ENCODE results near the gene HECW1.
A peak's percentile ranks its signal among the peaks of the same experiment; 100 is the strongest.
"Not testable (repeated sequence)": the region's sequence is repeated elsewhere in the genome, so short reads cannot be mapped to it uniquely, and the experiment has no call there.

HECW1 gene

DNA sequence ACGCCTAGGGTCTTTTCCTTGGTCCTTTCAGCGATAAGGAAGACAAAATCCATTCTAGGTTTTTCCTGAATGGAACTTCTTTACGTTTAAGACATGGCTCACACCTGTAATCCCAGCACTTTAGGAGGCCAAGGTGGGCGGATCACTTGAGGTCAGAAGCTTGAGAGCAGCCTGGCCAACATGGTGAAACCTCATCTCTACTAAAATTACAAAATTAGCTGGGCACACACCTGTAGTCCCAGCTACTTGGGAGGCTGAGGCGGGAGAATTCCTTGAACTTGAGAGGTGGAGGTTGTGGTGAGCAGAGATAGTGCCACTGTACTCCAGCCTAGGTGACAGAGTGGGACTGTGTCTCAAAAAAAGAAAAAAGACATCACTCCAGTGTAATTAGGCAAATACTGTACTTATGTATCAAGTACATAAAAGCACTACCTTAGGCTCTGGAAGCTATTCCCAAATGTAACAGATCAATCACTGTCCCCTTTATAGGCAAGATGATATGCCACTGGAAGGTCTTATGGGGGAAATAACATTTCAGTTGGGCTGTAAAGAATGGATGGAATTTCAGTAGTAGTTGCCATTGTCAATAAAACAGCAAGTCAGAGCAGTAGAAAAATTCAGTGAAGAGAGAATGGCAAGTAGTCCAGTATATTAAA is 476.2 kb downstream of the HECW1 start:
- no peak for DNase-seq

DNA sequence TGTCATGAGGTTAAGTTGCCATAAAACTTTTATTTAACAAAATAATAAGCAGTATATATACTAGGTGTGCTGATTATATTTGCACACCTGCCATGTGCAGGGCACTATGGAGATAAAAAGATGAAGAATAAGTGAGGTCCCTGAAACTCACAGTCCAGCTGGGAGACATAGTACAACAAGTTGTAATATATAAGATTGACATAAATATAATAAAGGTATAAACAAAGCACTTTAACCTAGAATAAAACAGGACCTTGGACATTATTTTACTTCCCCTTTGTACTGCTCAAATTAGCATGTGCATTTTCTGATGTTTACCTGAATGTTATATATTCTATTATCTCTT is 476.7 kb downstream of the HECW1 start:
- no peak for DNase-seq

DNA sequence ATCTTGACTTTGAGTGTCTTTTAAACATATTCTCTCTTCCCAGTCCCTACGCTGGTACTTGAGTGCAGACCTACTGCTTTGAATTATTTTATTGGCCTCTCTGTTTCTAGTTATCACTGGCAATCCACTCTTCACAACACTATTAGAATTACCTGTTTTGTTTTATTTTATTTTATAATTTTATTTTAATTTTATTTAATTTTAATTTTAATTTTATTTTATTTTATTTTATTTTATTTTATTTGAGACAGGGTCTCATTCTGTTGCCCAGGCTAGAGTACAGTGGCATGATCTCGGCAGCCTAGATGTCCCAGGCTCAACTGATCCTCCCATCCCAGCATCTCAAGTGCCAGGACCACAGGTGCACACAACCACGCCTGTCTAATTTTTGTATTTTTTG is 477.3 kb downstream of the HECW1 start:
- no peak for DNase-seq

DNA sequence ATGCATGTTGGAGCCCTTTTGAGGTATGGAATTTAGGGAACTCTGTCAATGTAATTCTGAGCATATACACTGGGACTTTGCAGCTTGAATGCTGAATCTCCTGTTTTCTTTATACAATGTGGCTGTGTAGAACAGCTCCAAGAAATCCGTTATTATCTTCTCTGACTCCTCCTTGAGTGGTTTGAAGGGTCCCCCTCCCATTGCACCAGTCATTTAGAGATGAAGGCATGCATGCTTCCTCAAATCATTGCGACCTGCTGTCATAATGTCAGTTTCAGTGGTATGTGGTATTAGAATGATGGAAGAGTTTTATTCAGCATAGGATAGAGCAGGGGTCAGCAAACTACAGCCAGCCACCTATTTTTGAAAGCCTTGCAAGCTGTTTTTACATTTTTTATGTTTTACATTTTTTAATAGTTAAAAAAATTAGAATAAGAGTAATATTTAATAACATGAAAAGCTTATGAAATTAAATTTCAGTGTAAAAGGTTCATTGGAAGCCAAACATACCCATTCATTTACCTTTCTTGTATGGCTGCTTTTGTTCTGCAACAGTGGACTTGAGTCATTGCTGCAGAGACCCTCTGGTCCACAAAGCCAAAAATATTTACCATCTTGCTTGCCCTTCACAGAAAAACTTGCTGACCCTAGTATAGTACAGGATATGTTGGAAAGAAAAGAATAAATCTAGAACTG is 478.6 kb downstream of the HECW1 start:
- DNase-seq = no peak

DNA sequence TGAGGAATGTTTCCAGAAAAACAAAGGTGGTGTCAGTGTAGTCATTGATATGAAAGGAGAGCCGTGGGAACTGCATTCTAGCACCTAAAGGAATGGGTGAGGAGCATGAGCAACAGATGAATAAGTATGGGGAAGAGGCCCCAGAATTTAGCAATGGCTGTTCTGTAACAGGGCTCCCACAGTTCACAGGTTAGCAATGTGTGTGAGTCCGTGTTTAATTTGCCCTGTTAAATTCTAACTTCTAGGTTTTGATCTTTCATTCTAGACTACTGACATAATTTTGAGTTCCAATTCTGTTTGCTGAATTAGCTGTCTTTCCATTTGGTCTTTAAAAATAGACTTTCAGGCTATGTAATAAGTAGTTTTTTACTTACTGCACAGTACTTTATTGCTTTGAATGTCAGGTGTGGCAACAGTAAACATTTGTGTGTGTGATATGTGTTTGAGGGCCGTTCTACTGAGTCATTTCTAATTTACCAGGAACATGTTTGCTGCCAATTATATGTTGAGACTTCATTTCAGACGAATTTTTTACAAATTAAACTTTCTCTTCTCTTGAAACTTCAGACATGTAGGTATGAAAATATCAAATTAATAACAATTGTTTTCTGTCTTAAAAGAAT is 479.2 kb downstream of the HECW1 start:
- no peak for DNase-seq

DNA sequence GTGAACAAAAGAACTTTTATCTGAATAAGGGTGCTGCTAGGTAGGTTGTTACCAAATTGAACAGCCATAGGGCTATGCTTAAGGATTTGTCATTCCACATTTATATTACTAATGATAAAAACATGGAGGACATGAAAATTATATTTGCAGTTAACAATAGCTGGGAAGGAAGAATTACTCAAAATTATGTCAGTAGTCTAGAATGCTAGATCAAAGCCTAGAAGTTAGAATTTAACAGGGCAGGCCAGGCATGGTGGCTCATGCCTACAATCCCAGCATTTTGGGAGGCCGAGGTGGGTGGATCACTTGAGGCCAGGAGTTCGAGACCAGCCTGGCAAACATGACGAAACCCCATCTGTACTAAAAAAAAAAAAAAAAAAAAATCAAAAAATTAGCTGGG is 479.9 kb downstream of the HECW1 start:
- no peak for DNase-seq

DNA sequence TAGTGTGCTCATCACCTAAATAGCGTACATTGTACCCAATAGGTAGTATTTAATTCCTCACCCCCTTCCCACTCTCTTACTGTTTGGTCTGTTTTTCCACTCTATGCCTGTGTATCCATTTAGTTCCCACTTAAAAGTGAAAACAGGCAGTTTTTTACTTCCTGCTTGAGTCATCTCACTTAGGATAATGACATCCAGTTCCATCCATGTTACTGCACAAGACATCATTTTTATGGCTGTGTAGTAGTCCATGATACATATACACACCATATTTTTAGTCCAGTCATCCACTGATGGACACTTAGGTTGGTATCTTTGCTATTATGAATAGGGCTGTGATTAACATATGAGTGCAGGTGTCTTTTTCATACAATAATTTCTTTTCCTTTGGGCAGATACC is 480.6 kb downstream of the HECW1 start:
- no peak for DNase-seq

DNA sequence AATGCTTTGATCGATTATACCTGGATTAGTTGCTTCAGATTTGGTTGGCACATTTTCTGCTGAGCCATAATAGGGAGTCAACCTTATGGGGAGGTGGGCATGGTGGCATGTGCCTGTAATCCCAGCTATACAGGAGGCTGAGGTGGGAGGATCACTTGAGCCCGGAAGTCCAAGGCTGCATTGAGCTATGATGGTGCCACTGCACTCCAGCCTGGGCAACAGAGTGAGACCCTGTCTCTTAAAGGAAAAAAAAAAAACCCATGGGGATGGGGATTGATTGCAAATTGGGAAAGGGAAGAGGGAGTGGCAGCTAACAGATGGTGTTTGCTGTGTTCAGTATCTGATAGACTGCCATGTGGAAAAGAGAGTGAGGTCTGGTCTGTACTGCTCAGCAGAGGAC is 481.6 kb downstream of the HECW1 start:
- no peak for DNase-seq

DNA sequence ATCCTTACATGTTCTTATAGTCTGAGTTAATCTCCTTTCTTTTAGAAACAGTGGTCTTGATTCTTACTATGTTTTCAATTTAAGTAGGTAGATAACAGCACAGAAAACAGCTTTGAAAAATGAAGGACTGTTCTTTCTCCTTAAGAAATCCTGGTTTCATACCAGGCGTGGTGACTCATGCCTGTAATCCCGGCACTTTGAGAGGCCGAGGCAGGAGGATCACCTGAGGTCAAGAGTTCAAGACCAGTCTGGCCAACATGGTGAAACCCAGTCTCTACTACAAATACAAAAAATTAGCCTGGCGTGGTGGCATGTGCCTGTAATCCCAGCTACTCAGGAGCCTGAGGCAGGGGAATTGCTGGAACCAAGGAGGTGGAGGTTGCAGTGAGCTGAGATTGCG is 484.0 kb downstream of the HECW1 start:
- not testable (repeated sequence) for DNase-seq

DNA sequence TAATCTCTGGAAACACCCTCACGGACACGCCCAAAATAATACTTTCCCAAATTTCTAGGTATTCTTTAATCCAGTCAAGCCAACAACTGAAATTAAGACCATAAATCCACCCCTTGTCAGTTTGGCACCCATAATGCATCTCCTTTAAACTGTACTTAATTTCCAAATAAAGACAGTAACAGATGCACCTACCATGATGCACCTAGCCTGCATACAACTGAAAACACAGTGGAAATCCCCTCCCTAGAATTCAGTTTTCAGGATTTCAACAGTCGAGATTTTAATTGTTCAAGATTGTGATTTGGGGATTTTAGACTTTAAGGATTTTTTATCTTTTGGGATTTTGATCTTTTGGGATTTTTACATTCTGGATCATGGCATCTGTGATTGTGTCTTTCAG is 487.6 kb downstream of the HECW1 start:
- no peak for DNase-seq

DNA sequence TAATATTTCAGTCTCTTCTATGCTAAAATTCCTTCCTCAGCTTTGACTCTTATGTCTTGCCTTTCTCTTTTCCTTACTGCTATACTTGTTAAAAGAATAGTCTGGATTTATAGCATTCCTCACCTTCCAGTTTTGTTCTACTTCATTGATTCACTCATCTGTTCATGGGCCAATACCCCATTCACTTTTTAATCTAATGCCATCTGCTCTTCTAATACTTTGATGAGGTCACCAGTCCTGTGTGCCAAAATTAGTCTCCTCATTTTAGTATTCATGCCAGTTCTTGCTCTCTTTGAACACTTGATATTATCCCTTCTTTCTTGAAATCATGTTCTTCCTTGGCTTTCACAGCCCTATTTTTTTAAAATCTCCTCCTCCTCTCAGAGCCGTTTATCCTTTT is 489.8 kb downstream of the HECW1 start:
- DNase-seq = peak in 1 of 2 experiments; percentile 20

DNA sequence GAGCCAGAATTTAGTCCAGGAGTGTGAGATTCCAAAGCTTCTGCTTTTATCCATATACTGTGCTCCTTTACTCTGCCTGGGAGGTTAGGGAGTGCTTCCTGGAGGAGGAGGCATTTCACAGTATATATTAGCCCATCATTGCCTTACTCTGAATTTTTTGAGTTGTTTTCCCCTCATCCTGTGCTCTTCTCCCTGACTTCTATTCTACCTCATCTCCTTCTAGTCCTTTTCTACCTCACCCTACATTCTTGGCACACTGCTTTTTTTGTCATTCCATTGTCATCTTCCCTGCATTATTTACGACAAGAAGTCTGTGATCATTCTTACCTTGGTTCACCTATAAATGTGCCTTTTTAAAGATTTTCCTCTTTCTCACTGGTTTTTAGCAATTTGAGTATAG is 491.8 kb downstream of the HECW1 start:
- no peak for DNase-seq

DNA sequence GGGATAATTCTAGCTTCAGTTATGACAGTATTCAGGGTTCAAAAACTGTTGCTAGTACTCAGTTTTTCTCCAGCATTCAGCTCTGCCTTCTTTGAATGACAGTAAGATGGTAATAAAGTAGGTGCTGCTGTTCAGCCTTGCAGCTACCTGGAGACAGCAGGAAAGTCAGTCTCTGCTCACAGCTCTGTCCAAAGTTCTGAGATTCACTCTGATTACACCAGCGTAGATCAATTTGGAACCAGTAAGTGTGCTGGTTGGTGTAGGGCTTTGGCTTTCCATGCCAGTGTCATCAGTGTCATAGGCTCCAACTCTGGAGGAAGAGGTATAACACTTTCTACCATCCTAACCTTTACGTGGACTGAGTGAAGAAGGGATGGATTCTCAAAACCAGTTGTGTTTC is 496.6 kb downstream of the HECW1 start:
- no peak for DNase-seq

DNA sequence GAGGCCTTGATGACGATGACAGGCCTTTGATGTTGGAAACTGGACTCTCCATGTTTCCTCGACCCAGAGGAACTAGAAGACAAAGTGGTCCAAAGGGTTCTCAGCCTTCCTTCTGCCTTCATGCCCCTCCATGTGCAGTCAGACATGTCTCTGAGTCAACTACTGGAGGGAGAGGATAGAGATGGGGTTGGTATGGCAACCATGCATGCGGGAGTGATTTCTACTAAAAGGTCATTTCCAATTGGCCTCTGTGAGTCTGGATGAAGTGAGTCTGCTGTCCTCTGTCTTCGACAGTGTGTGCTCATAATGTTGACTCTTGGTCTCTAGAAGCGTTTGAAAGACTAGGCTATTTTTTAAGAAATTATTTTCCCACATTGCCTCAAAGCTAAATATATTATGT is 499.7 kb downstream of the HECW1 start:
- DNase-seq = no peak

DNA sequence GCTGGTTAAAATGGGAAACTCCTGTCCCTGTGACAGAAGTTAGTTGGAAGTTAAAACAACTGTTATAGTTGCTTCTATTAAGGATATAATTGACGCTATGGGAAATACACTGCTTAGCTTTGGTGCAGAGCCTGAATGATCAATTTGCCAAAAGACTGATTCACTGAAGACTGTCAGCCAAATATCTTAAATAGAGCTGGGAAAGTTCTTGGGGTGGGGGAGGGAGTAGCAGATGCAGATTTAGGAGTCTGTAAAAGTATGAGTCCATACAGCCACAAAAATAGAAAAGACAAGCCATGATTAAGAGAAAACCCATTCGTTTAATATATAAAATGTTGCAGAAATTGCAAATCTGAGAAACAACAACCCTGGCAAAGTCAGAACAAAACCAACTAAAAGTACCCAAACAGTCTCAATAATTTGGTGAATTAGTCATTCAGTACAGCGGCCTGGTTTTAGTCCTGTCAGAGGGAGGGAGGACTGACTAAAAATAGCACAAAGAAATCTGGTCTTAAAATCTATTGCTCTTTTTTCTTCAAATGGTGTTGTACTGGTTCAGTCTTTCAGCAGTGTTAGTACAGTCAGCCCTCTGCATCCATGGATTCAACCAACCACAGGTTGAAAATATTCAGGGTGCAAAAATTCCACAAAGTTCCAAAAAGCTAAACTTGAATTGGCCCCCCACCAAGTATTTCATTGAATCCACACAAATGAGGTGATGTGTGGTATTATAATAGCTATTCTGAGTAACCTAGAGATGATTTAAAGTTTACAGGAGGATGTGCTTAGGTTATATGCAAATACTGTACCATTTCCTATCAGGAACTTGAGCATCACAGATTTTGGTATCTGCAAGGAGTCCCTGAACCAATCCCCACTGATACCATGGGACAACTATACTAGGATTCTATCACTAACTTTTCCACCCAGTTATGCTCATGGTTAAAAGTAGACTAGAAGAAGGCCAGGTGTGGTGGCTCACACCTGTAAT is 500.4 kb downstream of the HECW1 start:
- DNase-seq = no peak

Data from cerebellar nuclear complex (tissue), 1 donor.